CD14-positive monocyte (primary cell): ENCODE results near the gene EXOC4. TPM values are rescaled to one million over a fixed set of nuclear protein-coding genes. Genes with fewer than 3 reads are reported as not detected.

ENCODE experiments used
- DNase-seq, 3 donors: peaks; one replicate each; pipeline ENCODE4 v3.0.0-alpha.2; 2011 to 2022
- H2AFZ ChIP-seq: 2 replicates; pipeline ENCODE4 v1.6.0; 2012; ENCODE audit warnings: mild to moderate bottlenecking, low read depth, low read length, inconsistent platforms; ENCODE audit not compliant: insufficient read depth, poor library complexity, severe bottlenecking
- H3K27ac ChIP-seq, 2 donors: 1 replicate in 1 of 2; 2 replicates in 1 of 2; pipeline ENCODE4 v1.5.1; 2012 to 2013; ENCODE audit warnings: low read length in 2 of 2, control low read depth in 1 of 2, inconsistent platforms in 1 of 2, low read depth in 1 of 2, mild to moderate bottlenecking in 1 of 2
- H3K27me3 ChIP-seq, 2 donors: one replicate each; pipeline versions ENCODE4 v1.6.0 to v1.6.1; 2011 to 2013; ENCODE audit warnings: low read length in 2 of 2; ENCODE audit not compliant: control insufficient read depth in 2 of 2, insufficient read depth in 2 of 2
- H3K36me3 ChIP-seq, 2 donors: replicated peaks in 1 of 2; 1 replicate in 1 of 2; 2 replicates in 1 of 2; pipeline versions ENCODE4 v1.5.1 to v1.6.1; 2012 to 2013; ENCODE audit warnings: low read length in 2 of 2, control low read depth in 1 of 2, inconsistent platforms in 1 of 2, mild to moderate bottlenecking in 1 of 2; ENCODE audit not compliant: insufficient read depth in 2 of 2, control insufficient read depth in 1 of 2
- H3K4me1 ChIP-seq, 2 donors: 1 replicate in 1 of 2; 2 replicates in 1 of 2; pipeline versions ENCODE4 v1.5.1 to v1.6.1; 2012 to 2013; ENCODE audit warnings: low read length in 2 of 2, control low read depth in 1 of 2, inconsistent platforms in 1 of 2, mild to moderate bottlenecking in 1 of 2, moderate library complexity in 1 of 2; ENCODE audit not compliant: insufficient read depth in 2 of 2, control insufficient read depth in 1 of 2
- H3K4me2 ChIP-seq: replicated peaks from 2 replicates; pipeline ENCODE3; 2012; ENCODE audit warnings: low read length, moderate library complexity, mild to moderate bottlenecking; ENCODE audit not compliant: poor library complexity, severe bottlenecking; ENCODE audit errors: extremely low read depth
- H3K4me3 ChIP-seq, 3 experiments: fragments of 200-600 bp in 1 of 3; sonication (generic) in 1 of 3; replicated peaks in 1 of 3; 1 replicate in 2 of 3; 2 replicates in 1 of 3; pipeline ENCODE4 v1.5.1; 2011 to 2013; ENCODE audit warnings: low read length in 3 of 3, mild to moderate bottlenecking in 3 of 3, control low read depth in 2 of 3, low read depth in 2 of 3, inconsistent platforms in 1 of 3, moderate library complexity in 1 of 3
- H3K79me2 ChIP-seq: 2 replicates; pipeline ENCODE4 v1.6.0; 2012; ENCODE audit warnings: mild to moderate bottlenecking, control low read depth, inconsistent platforms, low read length, moderate library complexity; ENCODE audit not compliant: insufficient read depth
- H3K9ac ChIP-seq: 2 replicates; pipeline ENCODE4 v1.6.0; 2017; ENCODE audit warnings: low read length, mild to moderate bottlenecking; ENCODE audit not compliant: insufficient read depth, poor library complexity, severe bottlenecking
- H3K9me3 ChIP-seq, 2 donors: replicated peaks in 1 of 2; 1 replicate in 1 of 2; 2 replicates in 1 of 2; pipeline versions ENCODE4 v1.5.1 to v1.6.1; 2012 to 2013; ENCODE audit warnings: low read length in 2 of 2, control low read depth in 1 of 2; ENCODE audit not compliant: control insufficient read depth in 1 of 2, insufficient read depth in 1 of 2
- H4K20me1 ChIP-seq: 2 replicates; pipeline ENCODE4 v1.6.0; 2012; ENCODE audit warnings: mild to moderate bottlenecking, low read length, control low read depth, moderate library complexity; ENCODE audit not compliant: insufficient read depth
- H3K27ac Mint-ChIP-seq, 7 donors: one replicate each; pipeline ENCODE4 v1.8.0; 2020; ENCODE audit warnings: mild to moderate bottlenecking in 7 of 7, mixed read lengths in 7 of 7, moderate library complexity in 6 of 7, inconsistent platforms in 2 of 7
- H3K27me3 Mint-ChIP-seq, 3 donors: one replicate each; pipeline ENCODE4 v1.8.0; 2021 to 2022; ENCODE audit warnings: low read depth in 3 of 3, mild to moderate bottlenecking in 3 of 3, mixed read lengths in 3 of 3, moderate library complexity in 3 of 3, inconsistent platforms in 1 of 3
- H3K36me3 Mint-ChIP-seq, 2 donors: one replicate each; pipeline ENCODE4 v1.8.0; 2020; ENCODE audit warnings: mixed read lengths in 2 of 2, inconsistent platforms in 1 of 2, mild to moderate bottlenecking in 1 of 2
- H3K4me1 Mint-ChIP-seq: one replicate; pipeline ENCODE4 v1.8.0; 2020; ENCODE audit warnings: mild to moderate bottlenecking, mixed read lengths
- H3K4me3 Mint-ChIP-seq, 2 donors: one replicate each; pipeline ENCODE4 v1.8.0; 2020; ENCODE audit warnings: mild to moderate bottlenecking in 2 of 2, mixed read lengths in 2 of 2, moderate library complexity in 1 of 2
- H3K9me3 Mint-ChIP-seq, 7 donors: one replicate each; pipeline ENCODE4 v1.8.0; 2020 to 2022; ENCODE audit warnings: mixed read lengths in 7 of 7, mild to moderate bottlenecking in 6 of 7, moderate library complexity in 6 of 7, inconsistent platforms in 2 of 7
- WGBS: methylation state at CpG from one replicate; pipeline ENCODE4 v1.1.5; 2013; ENCODE audit warnings: missing lambda C conversion rate; ENCODE audit not compliant: insufficient coverage; 5-methylcytosine and 5-hydroxymethylcytosine counted together
- intact Hi-C, 2 donors: fragments of 100-400 bp; cut with micrococcal nuclease; formaldehyde crosslinking; loops; one replicate each; pipeline versions ENCODE4 v1.15.0 to v1.15.1; 2023
- polyA plus RNA-seq, 3 donors: library from polyadenylated mRNA; depleted of rRNA in 1 of 3; unstranded in 2 of 3; stranded (reverse) in 1 of 3; fragments of 300-500 nt in 2 of 3; fragments of >200 nt in 1 of 3; fragmentation: Illumina TruSeq in 2 of 3; gene quantifications; 1 replicate in 2 of 3; 2 replicates in 1 of 3; pipeline ENCODE4 v1.2.3, GENCODE V29; 2012 to 2021
- TF ChIP-seq, protein P1 (sequence below): fragments of 200-600 bp; IDR thresholded peaks from one replicate; pipeline ENCODE4 v1.8.0; 2022; ENCODE audit warnings: antibody characterized with exemption, mild to moderate bottlenecking

EXOC4 gene
- polyA plus RNA-seq, 3 donors: 20.6 to 22.3 (median 22.3) TPM

DNA sequence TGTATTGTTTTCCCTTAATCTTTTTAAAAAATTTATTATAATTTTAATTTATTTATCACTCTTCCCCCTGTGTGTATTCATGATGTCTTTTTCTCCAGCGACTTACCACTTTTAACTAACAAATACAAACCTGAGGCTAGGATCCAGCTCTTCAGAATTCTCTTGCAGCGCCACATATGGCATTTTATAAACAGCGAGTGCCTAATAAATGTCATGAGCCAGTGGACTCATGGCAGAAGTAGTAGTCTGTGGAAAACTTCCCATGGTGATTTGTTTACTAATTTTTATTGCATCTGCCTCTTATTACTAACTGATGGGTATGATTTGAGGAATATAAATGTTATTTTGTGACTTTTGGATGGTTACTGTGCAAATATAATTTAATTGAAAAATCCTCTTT is 102.9 kb downstream of the EXOC4 start:
- H3K9ac ChIP-seq: no peak overlapping the region
- no peak overlapping the region for H3K4me3 Mint-ChIP-seq
- no peak overlapping the region for H2AFZ ChIP-seq
- H3K4me1 Mint-ChIP-seq: no peaks in the 10 kb centered on the region
- WGBS: no CpG with 5 or more reads among the region's 3 CpGs
- H3K79me2 ChIP-seq: no peaks in the 10 kb centered on the region
- peaks cover 0 to 12% of the 10 kb centered on the region in 2 donors for H3K9me3 ChIP-seq
- peaks cover 8 to 24% (median 16%) of the 10 kb centered on the region in 7 donors for H3K9me3 Mint-ChIP-seq
- no peaks in the 10 kb centered on the region for H3K27me3 Mint-ChIP-seq
- no peak for DNase-seq
- peaks cover 20 to 26% of the 10 kb centered on the region in 2 donors for H3K36me3 Mint-ChIP-seq
- H3K27ac Mint-ChIP-seq: no peak overlapping the region
- peaks cover 0 to 2% of the 10 kb centered on the region in 2 donors for H3K4me1 ChIP-seq
- no peak overlapping the region for H3K4me2 ChIP-seq
- no peaks in the 10 kb centered on the region for H3K27me3 ChIP-seq
- H3K27ac ChIP-seq: no peak overlapping the region
- H3K4me3 ChIP-seq: no peak overlapping the region
- intact Hi-C loops: no loop called here
- peaks cover 0 to 16% of the 10 kb centered on the region in 2 donors for H3K36me3 ChIP-seq
- TF ChIP-seq, protein P1, sequence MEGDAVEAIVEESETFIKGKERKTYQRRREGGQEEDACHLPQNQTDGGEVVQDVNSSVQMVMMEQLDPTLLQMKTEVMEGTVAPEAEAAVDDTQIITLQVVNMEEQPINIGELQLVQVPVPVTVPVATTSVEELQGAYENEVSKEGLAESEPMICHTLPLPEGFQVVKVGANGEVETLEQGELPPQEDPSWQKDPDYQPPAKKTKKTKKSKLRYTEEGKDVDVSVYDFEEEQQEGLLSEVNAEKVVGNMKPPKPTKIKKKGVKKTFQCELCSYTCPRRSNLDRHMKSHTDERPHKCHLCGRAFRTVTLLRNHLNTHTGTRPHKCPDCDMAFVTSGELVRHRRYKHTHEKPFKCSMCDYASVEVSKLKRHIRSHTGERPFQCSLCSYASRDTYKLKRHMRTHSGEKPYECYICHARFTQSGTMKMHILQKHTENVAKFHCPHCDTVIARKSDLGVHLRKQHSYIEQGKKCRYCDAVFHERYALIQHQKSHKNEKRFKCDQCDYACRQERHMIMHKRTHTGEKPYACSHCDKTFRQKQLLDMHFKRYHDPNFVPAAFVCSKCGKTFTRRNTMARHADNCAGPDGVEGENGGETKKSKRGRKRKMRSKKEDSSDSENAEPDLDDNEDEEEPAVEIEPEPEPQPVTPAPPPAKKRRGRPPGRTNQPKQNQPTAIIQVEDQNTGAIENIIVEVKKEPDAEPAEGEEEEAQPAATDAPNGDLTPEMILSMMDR: no peak
- H4K20me1 ChIP-seq: no peaks in the 10 kb centered on the region

DNA sequence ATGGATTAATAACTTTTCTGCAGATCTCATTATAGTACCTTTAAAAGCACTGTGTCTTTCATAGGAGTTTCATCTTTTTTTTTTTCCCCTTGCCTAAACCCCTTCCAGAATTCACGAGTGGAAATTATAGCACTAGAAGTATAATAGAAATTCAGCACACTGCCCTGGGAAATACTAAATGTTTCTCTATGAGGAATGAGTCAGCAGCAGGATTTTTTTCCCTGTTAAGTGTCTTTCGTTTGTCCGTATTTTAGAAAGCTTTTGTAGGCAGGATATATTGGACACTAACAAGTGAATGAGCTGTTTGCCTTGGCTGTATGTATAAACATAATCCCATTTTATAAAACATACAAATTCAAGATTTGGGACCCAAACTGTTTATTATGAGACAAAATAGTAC is 105.8 kb downstream of the EXOC4 start:
- H2AFZ ChIP-seq: no peak overlapping the region
- Mint-ChIP-seq H3K4me3 (no peak overlapping the region), H3K27ac (no peak overlapping the region), H3K9me3 (peaks cover under 1 to 5% (median 4%) of the 10 kb centered on the region in 7 donors), H3K27me3 (no peaks in the 10 kb centered on the region), H3K36me3 (peaks cover 23 to 42% of the 10 kb centered on the region in 2 donors), H3K4me1 (no peaks in the 10 kb centered on the region)
- H3K9ac ChIP-seq: no peak overlapping the region
- no peak overlapping the region for H3K4me3 ChIP-seq
- H3K4me1 ChIP-seq: peaks cover 0 to 2% of the 10 kb centered on the region in 2 donors
- intact Hi-C loops: no loop called here
- H3K79me2 ChIP-seq: no peaks in the 10 kb centered on the region
- TF ChIP-seq, protein P1: no peak
- no peak overlapping the region for H3K27ac ChIP-seq
- H4K20me1 ChIP-seq: no peaks in the 10 kb centered on the region
- H3K27me3 ChIP-seq: no peaks in the 10 kb centered on the region
- no peaks in the 10 kb centered on the region for H3K9me3 ChIP-seq
- DNase-seq: no peak
- peaks cover 0 to 16% of the 10 kb centered on the region in 2 donors for H3K36me3 ChIP-seq
- no CpG with 5 or more reads among the region's 3 CpGs for WGBS
- H3K4me2 ChIP-seq: no peak overlapping the region
